HepG2 (cell line): ENCODE measurements around the gene DNAJC12. TPM values are rescaled to one million over a fixed set of nuclear protein-coding genes. Genes with fewer than 3 reads are reported as not detected.

Experiments used
- ATAC-seq: fragments of 200-7000 bp; cut with Tn5 transposase; 3 replicates; pipeline ENCODE4 v1.9.1; 2020; ENCODE audit warnings: mild to moderate bottlenecking, moderate library complexity
- BruUV-seq: library from RNA; stranded (reverse); fragments of 400-500 nt; replicated peaks from 2 replicates; lab custom pipeline; 2021; lab: Mats Ljungman, UMichigan
- CTCF ChIA-PET: fragments of 300-600 bp; formaldehyde crosslinking; extraction: SDS; loops from one replicate; lab custom pipeline; 2021; ENCODE audit warnings: low total read pairs, inconsistent platforms, low intra/inter-chr PET ratio; lab: Yijun Ruan, JAX
- POLR2A ChIA-PET: fragments of 350-600 bp; sonication (Branson Sonifier 250); formaldehyde crosslinking; loops from one replicate; lab custom pipeline; 2020; ENCODE audit warnings: antibody characterized with exemption, inconsistent platforms; lab: Yijun Ruan, JAX
- DNase-seq: peaks from one replicate; pipeline ENCODE4 v3.0.0-alpha.2; 2015; ENCODE audit warnings: low spot score
- FAIRE-seq: peaks from 3 replicates; lab custom pipeline; 2011; peaks lifted over from hg19 to GRCh38; lab: Jason Lieb, UNC
- H2AFZ ChIP-seq: one replicate; pipeline ENCODE4 v1.6.1; 2011; ENCODE audit warnings: low read length, inconsistent platforms
- H3K27ac ChIP-seq: fragments of 300-600 bp; 3 replicates; pipeline ENCODE4 v1.8.0; 2011; ENCODE audit warnings: mixed run types, mild to moderate bottlenecking, mixed read lengths, low read length, inconsistent platforms; ENCODE audit not compliant: insufficient read depth; ENCODE audit errors: extremely low read length
- H3K27me3 ChIP-seq, 2 experiments: fragments of 200-600 bp in 1 of 2; 2 replicates in 1 of 2; 3 replicates in 1 of 2; pipeline versions ENCODE4 v1.6.0 to v1.8.0; 2011; ENCODE audit warnings: low read length in 2 of 2, mild to moderate bottlenecking in 2 of 2, moderate library complexity in 2 of 2, inconsistent platforms in 1 of 2; ENCODE audit not compliant: insufficient read depth in 2 of 2, control insufficient read depth in 1 of 2
- H3K36me3 ChIP-seq, 2 experiments: fragments of 200-600 bp in 1 of 2; replicated peaks in 1 of 2; 2 replicates in 1 of 2; 3 replicates in 1 of 2; pipeline versions ENCODE4 v1.5.1 to v1.8.0; 2011; ENCODE audit warnings: low read length in 2 of 2, inconsistent platforms in 1 of 2; ENCODE audit not compliant: insufficient read depth in 2 of 2, control insufficient read depth in 1 of 2
- H3K4me1 ChIP-seq: 2 replicates; pipeline ENCODE4 v1.5.1; 2012; ENCODE audit warnings: low read length, inconsistent platforms; ENCODE audit not compliant: insufficient read depth
- H3K4me2 ChIP-seq: 2 replicates; pipeline ENCODE4 v1.6.0; 2011; ENCODE audit warnings: low read depth, low read length, inconsistent platforms
- H3K4me3 ChIP-seq, 3 experiments: fragments of 200-600 bp in 1 of 3; sonication (generic), shearing (Covaris generic) in 1 of 3; replicated peaks in 1 of 3; 2 replicates each; pipeline ENCODE4 v1.5.1; 2011 to 2016; ENCODE audit warnings: low read length in 3 of 3, inconsistent platforms in 2 of 3, low read depth in 2 of 3, mild to moderate bottlenecking in 2 of 3, control low read depth in 1 of 3, mixed read lengths in 1 of 3; ENCODE audit not compliant: insufficient read depth in 1 of 3
- H3K79me2 ChIP-seq: one replicate; pipeline ENCODE4 v1.6.1; 2011; ENCODE audit warnings: low read length, inconsistent platforms; ENCODE audit not compliant: insufficient read depth
- H3K9ac ChIP-seq: 2 replicates; pipeline ENCODE4 v1.6.0; 2011; ENCODE audit warnings: mild to moderate bottlenecking, low read depth, low read length, inconsistent platforms; ENCODE audit not compliant: insufficient read depth
- H3K9me3 ChIP-seq: 2 replicates; pipeline ENCODE4 v1.5.1; 2012; ENCODE audit warnings: mild to moderate bottlenecking, low read length
- H4K20me1 ChIP-seq: 2 replicates; pipeline ENCODE4 v1.6.0; 2011; ENCODE audit warnings: inconsistent platforms, mild to moderate bottlenecking, low read length, moderate library complexity; ENCODE audit not compliant: insufficient read depth
- ARID4A ChIP-seq: sonication (generic); formaldehyde crosslinking; IDR thresholded peaks from 2 replicates; pipeline ENCODE4 v1.5.0; 2020; ENCODE audit warnings: mild to moderate bottlenecking, missing genetic modification reagents, borderline replicate concordance
- BCL6 ChIP-seq: IDR thresholded peaks from 2 replicates; pipeline ENCODE4 v1.6.1; 2016; ENCODE audit warnings: missing genetic modification reagents, missing compliant biosample characterization
- GLI4 ChIP-seq: sonication (generic); formaldehyde crosslinking; IDR thresholded peaks from 2 replicates; pipeline ENCODE4 v1.5.1; 2020; ENCODE audit warnings: missing genetic modification reagents, mild to moderate bottlenecking, moderate library complexity, borderline replicate concordance
- KLF16 ChIP-seq, 2 experiments: sonication (generic) in 1 of 2; formaldehyde crosslinking in 1 of 2; IDR thresholded peaks; 2 replicates each; pipeline versions ENCODE4 v1.6.1 to v1.8.0; 2016 to 2023; ENCODE audit warnings: missing genetic modification reagents in 2 of 2, missing compliant biosample characterization in 1 of 2
- MBD4 ChIP-seq: IDR thresholded peaks from 2 replicates; pipeline ENCODE4 v1.6.1; 2012; ENCODE audit warnings: low read length, inconsistent platforms, borderline replicate concordance
- MEIS2 ChIP-seq: sonication (generic); formaldehyde crosslinking; IDR thresholded peaks from 2 replicates; pipeline ENCODE4 v1.9.0; 2021; ENCODE audit warnings: mild to moderate bottlenecking, missing genetic modification reagents
- MIER3 ChIP-seq: IDR thresholded peaks from 2 replicates; pipeline ENCODE4 v1.6.1; 2016; ENCODE audit warnings: missing compliant biosample characterization, borderline replicate concordance
- MYC ChIP-seq: sonication (generic); formaldehyde crosslinking; IDR thresholded peaks from 2 replicates; pipeline ENCODE4 v1.9.0; 2021; ENCODE audit warnings: missing genetic modification reagents, borderline replicate concordance
- NCOR1 ChIP-seq: fragments of 200-600 bp; sonication (generic); IDR thresholded peaks from 2 replicates; pipeline ENCODE4 v1.7.0; 2017; ENCODE audit warnings: antibody characterized with exemption, low read length, borderline replicate concordance
- PREB ChIP-seq: sonication (generic); formaldehyde crosslinking; IDR thresholded peaks from 2 replicates; pipeline ENCODE4 v1.4.0; 2020; ENCODE audit warnings: missing genetic modification reagents
- RBM22 ChIP-seq: fragments of 200-400 bp; formaldehyde crosslinking; optimal IDR thresholded peaks from 2 replicates; pipeline ENCODE3; 2017; ENCODE audit warnings: mild to moderate bottlenecking, low read length, moderate library complexity
- SALL2 ChIP-seq: sonication (generic); formaldehyde crosslinking; IDR thresholded peaks from 2 replicates; pipeline ENCODE4 v1.8.1; 2023; ENCODE audit warnings: mild to moderate bottlenecking, missing genetic modification reagents, inconsistent platforms
- SP140L ChIP-seq: sonication (generic); formaldehyde crosslinking; IDR thresholded peaks from 2 replicates; pipeline ENCODE4 v1.4.0; 2020; ENCODE audit warnings: missing genetic modification reagents, borderline replicate concordance
- TFDP1 ChIP-seq: IDR thresholded peaks from 2 replicates; pipeline ENCODE4 v1.6.1; 2016; ENCODE audit warnings: missing compliant biosample characterization, missing genetic modification reagents, borderline replicate concordance
- ZNF101 ChIP-seq: sonication (generic); formaldehyde crosslinking; IDR thresholded peaks from 2 replicates; pipeline ENCODE4 v1.4.0; 2020; ENCODE audit warnings: mild to moderate bottlenecking, low read depth, missing genetic modification reagents, borderline replicate concordance
- ZNF296 ChIP-seq: sonication (generic); formaldehyde crosslinking; conservative IDR thresholded peaks from 2 replicates; pipeline ENCODE4 v1.5.0; 2020; ENCODE audit warnings: mild to moderate bottlenecking, missing genetic modification reagents
- ZNF749 ChIP-seq: sonication (generic); formaldehyde crosslinking; IDR thresholded peaks from 2 replicates; pipeline ENCODE4 v1.8.0; 2022; ENCODE audit warnings: mild to moderate bottlenecking, missing genetic modification reagents, moderate library complexity, borderline replicate concordance
- WGBS: methylation state at CpG from one replicate; pipeline ENCODE4 v1.1.6; 2017; ENCODE audit warnings: low lambda C conversion rate; 5-methylcytosine and 5-hydroxymethylcytosine counted together
- in situ Hi-C: cut with HindIII; loops from 2 replicates; pipeline ENCODE4 v1.10.0; 2017; ENCODE audit warnings: low pct_unique_long_range_greater_than_20kb; ENCODE audit not compliant: extremely low pct_ligation_motif_present
- intact Hi-C: fragments of 100-400 bp; cut with micrococcal nuclease; formaldehyde crosslinking; loops from one replicate; pipeline ENCODE4 v1.10.0; 2022; ENCODE audit not compliant: unreplicated experiment
- polyA plus RNA-seq, 8 experiments: library from polyadenylated mRNA; depleted of rRNA in 3 of 8; stranded (reverse) in 7 of 8; unstranded in 1 of 8; fragments of >200 nt; fragmentation: Illumina TruSeq in 4 of 8; extraction: Trizol in 4 of 8; gene quantifications; 2 replicates each; pipeline versions ENCODE4 v1.2.1 to v1.2.3, GENCODE V29; 2011 to 2016; ENCODE audit warnings: low read depth in 4 of 8, missing spikeins in 1 of 8, mixed read lengths in 1 of 8; ENCODE audit not compliant: insufficient read depth in 1 of 8
- total RNA-seq, 5 experiments: library from RNA; depleted of rRNA; stranded (reverse); fragments of >200 nt; fragmentation: Illumina TruSeq; extraction: Trizol; gene quantifications; 2 replicates each; pipeline ENCODE4 v1.2.3, GENCODE V29; 2016; ENCODE audit warnings: low read depth in 1 of 5

Gene DNAJC12
- total and polyA plus RNA-seq, 2 of the 13 experiments (the other 11 are each of a cell fraction or from before 2014, with no cell fraction given) = 11.6 to 43.9 TPM

- no peak for TF ChIP-seq ZNF749 (CRISPR knock-in tag)
- TF ChIP-seq PREB (CRISPR knock-in tag) = no peak
- TF ChIP-seq MEIS2 = no peak
- no peak for TF ChIP-seq NCOR1
- no peak for TF ChIP-seq GLI4 (CRISPR knock-in tag)
- no peak for TF ChIP-seq SALL2 (CRISPR knock-in tag)
- TF ChIP-seq TFDP1 (CRISPR knock-in tag) = no peak
- TF ChIP-seq ZNF296 (CRISPR knock-in tag) = no peak
- no peak for TF ChIP-seq KLF16 (CRISPR knock-in tag; IDR thresholded peaks at IDR 0.05)
Observed at GRCh38 chr10:67863094-67863493, 25.1 kb upstream of the DNAJC12 start (continued).

- intact Hi-C loops (loop anchor here (10.0 kb wide), 1 partner anchor 443 kb away; no protein-coding TSS in a partner anchor), in situ Hi-C loops (loop anchor here (25.0 kb wide), 1 partner anchor 450 kb away; no protein-coding TSS in a partner anchor)
- WGBS = 34% methylated on average over 4 of the region's 4 CpGs
- ChIA-PET CTCF (no interaction called here), POLR2A (interaction anchor here (1.0 kb wide), 1 partner anchor 22 kb away, joined by 3 read pairs; no protein-coding TSS in a partner anchor)
- Histone ChIP-seq H2AFZ (no peak overlapping the region), H3K4me3 (no peak overlapping the region), H3K27ac (no peak overlapping the region), H3K27me3 (no peaks in the 10 kb centered on the region; a peak in 1 of 5 replicates), H3K4me2 (no peak overlapping the region), H3K9ac (no peak overlapping the region), H3K79me2 (no peaks in the 10 kb centered on the region), H3K36me3 (no peaks in the 10 kb centered on the region), H4K20me1 (no peaks in the 10 kb centered on the region), H3K9me3 (no peaks in the 10 kb centered on the region), H3K4me1 (peaks cover 4% of the 10 kb centered on the region; the same call in 1 of the 2 replicates)
- peak; percentile 55; the same call in 2 of the 3 replicates for ATAC-seq
- no TSS peak for BruUV-seq
- no peak for FAIRE-seq
- no peak for DNase-seq
- no peak for TF ChIP-seq MIER3
- no peak for TF ChIP-seq MBD4
- no peak for TF ChIP-seq BCL6 (CRISPR knock-in tag)
- no peak for TF ChIP-seq ARID4A (CRISPR knock-in tag)
- TF ChIP-seq RBM22 = no peak
- TF ChIP-seq MYC (CRISPR knock-in tag) = no peak
- no peak for TF ChIP-seq SP140L (CRISPR knock-in tag)
- no peak for TF ChIP-seq ZNF101 (CRISPR knock-in tag)
Observed at GRCh38 chr10:67861750-67862432, 23.9 kb upstream of the DNAJC12 start.
